Coronary artery (tissue), 2 donors: ENCODE measurements around the gene ATAD3A.
"Not testable (repeated sequence)": the region's sequence is repeated elsewhere in the genome, so short reads cannot be mapped to it uniquely, and the experiment has no call there.

Experiments used
- DNase-seq: peaks from one replicate; pipeline ENCODE4 v3.0.0-alpha.2; 2017; ENCODE audit warnings: low spot score
- H3K27ac ChIP-seq, 2 donors: fragments of 200-600 bp; sonication (generic); one replicate each; pipeline ENCODE4 v1.5.1; 2016 to 2019
- H3K4me3 ChIP-seq: fragments of 200-600 bp; sonication (generic); 2 replicates; pipeline ENCODE4 v1.5.1; 2016; ENCODE audit warnings: mild to moderate bottlenecking, moderate library complexity
- TF ChIP-seq, protein P1 (sequence below): fragments of 200-600 bp; sonication (generic); IDR thresholded peaks from one replicate; pipeline ENCODE4 v1.5.1; 2019; ENCODE audit warnings: antibody characterized with exemption

The ATAD3A gene

DNA sequence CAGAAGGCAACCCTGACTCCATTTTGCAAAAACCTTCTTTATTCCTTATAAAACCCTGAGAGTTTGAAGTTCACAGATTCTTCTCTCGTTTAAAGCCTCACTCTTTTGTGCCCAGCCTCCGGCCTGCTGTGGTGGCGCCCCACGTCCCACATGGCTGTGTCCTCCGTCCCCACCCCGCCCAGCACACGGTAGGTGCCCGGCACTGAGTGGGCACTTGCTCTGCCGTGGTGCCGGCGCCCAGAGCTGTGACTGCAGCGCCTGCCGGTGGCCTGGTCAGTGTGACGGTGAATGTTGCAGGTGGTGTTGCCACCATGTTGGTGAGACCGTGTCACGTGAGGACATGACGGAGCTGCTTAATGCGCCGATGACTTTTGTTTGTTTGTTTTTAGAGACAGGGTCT, 9.4 kb downstream of the ATAD3A start:
- DNase-seq = no peak
- TF ChIP-seq, protein P1, sequence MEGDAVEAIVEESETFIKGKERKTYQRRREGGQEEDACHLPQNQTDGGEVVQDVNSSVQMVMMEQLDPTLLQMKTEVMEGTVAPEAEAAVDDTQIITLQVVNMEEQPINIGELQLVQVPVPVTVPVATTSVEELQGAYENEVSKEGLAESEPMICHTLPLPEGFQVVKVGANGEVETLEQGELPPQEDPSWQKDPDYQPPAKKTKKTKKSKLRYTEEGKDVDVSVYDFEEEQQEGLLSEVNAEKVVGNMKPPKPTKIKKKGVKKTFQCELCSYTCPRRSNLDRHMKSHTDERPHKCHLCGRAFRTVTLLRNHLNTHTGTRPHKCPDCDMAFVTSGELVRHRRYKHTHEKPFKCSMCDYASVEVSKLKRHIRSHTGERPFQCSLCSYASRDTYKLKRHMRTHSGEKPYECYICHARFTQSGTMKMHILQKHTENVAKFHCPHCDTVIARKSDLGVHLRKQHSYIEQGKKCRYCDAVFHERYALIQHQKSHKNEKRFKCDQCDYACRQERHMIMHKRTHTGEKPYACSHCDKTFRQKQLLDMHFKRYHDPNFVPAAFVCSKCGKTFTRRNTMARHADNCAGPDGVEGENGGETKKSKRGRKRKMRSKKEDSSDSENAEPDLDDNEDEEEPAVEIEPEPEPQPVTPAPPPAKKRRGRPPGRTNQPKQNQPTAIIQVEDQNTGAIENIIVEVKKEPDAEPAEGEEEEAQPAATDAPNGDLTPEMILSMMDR = no peak
- no peak overlapping the region for H3K27ac ChIP-seq

DNA sequence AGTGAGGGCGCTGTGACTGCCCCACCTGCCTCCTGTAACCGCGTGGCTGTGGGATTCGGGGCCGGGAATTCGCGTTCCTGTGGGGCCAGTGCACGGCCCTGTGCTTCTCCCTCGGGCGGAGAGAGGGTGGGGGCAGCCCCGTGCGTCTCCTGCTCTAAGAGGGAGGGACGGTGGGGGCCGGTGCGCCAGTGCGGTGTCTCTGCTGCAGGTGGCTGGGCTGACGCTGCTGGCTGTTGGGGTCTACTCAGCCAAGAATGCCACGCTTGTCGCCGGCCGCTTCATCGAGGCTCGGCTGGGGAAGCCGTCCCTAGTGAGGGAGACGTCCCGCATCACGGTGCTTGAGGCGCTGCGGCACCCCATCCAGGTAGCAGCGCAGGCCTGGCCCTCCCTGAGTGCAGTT, 10.6 kb downstream of the ATAD3A start:
- H3K4me3 ChIP-seq, DNase-seq, H3K27ac ChIP-seq: not testable (repeated sequence)

More for the DNA sequence above, 9.4 kb downstream of the ATAD3A start:
- no peak overlapping the region for H3K4me3 ChIP-seq

DNA sequence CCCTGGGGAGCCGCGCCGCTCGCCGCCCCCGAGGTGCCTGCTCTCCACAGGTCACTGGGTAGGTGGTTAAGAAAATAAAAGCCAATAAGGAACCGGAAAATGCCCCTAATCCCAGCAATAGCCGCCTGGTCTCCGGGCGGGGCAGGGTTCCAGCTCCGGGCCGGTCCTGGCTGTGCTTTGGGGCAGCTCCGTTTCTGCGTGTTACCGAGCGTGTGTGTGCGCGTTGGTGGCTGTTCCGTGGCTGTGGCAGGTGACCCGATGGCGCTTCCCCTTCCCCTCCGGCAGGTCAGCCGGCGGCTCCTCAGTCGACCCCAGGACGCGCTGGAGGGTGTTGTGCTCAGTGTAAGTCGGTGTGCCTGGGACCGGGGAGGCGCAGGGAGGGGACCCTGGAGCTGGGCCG, 11.3 kb downstream of the ATAD3A start:
- not testable (repeated sequence) for H3K27ac ChIP-seq, DNase-seq, H3K4me3 ChIP-seq

DNA sequence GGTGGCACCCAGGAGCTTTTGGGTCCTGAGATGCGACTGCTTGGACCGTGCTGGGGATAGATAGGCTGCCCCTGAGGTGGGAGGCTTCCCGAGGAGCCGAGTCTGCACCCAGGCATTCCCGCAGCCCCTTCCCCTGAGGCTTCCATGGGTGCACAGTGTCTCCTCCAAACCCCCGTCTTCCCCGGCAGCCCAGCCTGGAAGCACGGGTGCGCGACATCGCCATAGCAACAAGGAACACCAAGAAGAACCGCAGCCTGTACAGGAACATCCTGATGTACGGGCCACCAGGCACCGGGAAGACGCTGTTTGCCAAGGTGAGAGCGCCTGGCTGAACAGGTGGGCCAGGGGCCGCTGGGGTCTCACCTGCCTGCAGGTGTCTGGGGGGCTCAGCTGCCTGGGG, 11.7 kb downstream of the ATAD3A start:
- not testable (repeated sequence) for DNase-seq, H3K4me3 ChIP-seq, H3K27ac ChIP-seq

DNA sequence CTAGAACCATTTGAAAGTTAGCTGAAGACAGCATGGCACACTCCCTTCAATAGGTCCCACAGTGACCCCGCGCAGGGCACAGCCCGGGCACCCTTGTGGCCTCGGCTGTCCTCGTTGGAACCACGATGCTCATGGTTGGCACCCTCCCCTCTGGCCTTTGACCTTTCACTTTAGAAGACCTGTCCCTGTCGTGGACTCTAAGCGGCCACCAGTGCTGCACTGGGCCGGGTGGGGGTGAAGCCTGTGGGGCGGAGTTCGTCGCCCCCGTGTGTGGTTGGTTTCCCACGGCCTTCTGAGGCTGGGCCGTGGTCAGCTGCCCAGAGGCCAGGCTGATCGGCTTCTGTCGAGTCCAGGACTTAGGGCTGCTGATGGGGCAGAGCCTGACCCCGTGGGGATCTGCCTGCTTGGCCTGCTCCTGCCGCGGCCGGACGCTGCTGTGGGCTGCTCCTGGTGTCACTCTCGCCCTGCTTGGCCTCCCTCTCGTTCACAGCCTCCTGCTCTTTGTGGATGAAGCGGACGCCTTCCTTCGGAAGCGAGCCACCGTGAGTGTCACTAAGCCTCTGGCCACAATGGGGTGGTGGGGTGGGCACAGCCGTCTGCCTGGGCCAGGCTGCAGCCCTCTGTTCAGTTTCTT, 12.9 kb downstream of the ATAD3A start:
- H3K27ac ChIP-seq, DNase-seq: not testable (repeated sequence)

DNA sequence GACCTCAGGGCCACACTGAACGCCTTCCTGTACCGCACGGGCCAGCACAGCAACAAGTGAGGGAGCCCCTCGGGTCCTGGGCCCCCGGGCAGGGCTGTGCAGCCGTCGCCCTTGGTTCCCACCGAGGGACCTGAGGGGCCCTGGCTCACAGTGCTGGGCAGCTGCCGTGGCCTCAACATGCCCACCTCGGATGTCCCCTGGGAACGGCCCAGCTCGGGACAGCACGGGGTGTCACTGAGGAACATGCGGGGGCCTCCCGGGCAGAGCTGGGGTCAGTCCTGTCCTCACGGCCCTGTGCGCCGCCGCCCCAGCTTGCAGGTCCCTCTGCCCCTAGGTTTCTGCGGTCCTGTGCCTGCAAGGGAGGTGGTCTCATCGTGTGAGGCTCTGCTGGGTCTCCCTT, 14.5 kb downstream of the ATAD3A start:
- DNase-seq, H3K27ac ChIP-seq, H3K4me3 ChIP-seq: not testable (repeated sequence)

More for the DNA sequence above, 12.9 kb downstream of the ATAD3A start:
- not testable (repeated sequence) for H3K4me3 ChIP-seq

DNA sequence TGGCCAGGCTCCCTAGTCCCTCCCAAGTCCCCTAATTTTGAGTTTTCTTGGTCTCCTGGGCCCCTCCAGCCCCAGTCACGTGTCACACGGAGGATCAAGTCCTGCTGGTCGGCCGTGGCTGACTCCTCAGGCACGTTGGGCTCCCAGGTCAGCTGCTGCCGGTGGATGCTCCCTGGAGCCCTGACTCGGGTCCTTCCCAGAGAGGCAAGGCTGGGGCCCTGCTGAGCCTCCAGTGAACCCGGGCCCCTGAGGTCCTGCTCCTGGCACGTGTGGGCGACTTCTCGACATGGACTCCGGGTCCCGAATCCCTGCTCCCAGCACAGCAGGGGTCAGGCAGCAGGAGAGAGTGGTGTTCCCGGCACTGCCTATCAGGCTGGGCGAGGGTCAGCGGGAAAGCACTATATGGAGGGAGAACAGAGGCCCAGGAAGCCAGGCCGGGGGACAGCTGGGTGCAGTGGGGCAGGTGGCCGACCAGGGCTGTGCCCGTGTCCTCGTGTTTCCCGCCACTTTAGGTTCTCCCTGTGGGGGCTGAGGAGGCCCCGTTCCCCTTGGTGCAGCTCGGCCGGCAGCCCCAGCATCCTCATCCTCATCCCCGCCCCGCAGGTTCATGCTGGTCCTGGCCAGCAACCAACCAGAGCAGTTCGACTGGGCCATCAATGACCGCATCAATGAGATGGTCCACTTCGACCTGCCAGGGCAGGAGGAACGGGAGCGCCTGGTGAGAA, 15.3 kb downstream of the ATAD3A start:
- no peak overlapping the region for H3K4me3 ChIP-seq
- TF ChIP-seq, protein P1 = no peak
- H3K27ac ChIP-seq = no peak overlapping the region
- DNase-seq = no peak

DNA sequence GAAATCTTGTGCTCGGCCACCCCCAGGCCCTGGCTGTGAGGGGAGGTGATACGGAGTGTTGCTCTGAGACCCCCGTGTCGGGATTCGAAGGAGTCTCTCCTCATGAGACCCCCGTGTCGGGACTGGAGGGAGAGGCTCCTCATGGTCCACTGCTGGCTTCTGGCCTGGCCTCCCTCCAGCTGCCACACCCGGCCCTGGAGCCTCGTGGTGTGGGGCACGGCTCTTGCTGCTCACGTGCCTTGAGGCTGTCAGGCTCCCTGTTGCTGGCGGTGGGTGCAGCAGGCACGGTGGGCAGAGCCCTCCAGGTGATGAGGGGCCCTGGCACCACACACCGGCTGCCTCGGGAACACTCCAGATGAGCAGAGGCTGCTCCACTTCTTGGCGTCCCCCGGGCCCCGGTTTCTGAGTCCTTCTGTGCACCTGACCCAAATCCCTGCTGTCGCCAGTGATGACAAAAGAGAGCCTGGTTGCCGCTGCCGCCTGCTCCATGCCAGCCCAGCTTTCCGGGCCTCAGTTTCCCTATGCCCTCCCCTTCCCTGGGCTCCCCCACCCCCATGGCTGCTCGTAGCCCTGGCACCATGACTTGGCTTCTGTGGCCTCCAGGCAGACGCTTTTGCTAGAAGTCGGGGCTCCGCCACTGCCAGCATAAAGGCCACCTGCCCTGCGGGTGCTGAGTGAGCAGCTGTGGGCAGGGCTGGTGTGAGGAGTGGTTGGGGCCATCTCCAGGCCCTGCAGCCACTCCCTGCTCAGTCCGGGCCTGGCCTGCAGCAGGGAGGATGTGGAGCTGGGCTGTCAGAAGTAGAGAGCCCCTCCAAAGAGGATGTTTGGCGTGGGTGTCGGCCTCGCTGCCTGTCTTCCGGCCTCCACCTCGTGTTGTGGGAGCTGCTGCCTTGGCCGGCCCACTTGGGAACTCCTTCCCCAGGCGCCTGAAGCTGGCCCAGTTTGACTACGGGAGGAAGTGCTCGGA, 16.6 kb downstream of the ATAD3A start:
- TF ChIP-seq, protein P1 = no peak
- H3K27ac ChIP-seq = no peak overlapping the region
- no peak for DNase-seq
- no peak overlapping the region for H3K4me3 ChIP-seq

DNA sequence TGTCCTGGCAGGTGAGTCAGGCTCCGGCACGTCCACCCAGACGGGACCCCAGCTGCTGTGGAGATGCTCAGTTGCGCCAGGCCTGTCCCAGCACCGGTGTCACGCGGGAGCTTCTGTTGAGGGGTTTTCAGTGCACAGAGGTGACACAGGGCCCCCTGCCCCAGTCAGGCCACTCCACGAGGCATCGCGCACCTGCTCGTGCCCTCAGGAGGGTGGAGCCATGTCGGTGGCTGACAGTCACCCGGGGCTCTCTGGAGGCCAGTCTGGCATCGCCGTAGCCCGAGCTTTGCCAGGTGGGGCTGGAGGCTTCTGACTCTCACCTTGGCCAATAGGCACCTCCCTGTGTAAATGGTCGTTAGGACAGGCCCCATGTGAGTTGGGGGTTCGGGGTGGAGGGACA, 17.4 kb downstream of the ATAD3A start:
- no peak for DNase-seq
- TF ChIP-seq, protein P1 = no peak
- Histone ChIP-seq H3K4me3 (no peak overlapping the region), H3K27ac (no peak overlapping the region)
